Measurements from ENCODE around the gene UBA1. TPM values are rescaled to one million over a fixed set of nuclear protein-coding genes. Genes with fewer than 3 reads are reported as not detected.

UBA1 gene
- total and polyA plus RNA-seq, 2 of the 13 experiments (the other 11 are each of a cell fraction or from before 2014, with no cell fraction given) = 93.3 to 129 TPM

- TF ChIP-seq ZNF562 (CRISPR knock-in tag; IDR thresholded peaks at IDR 0.05; ENCODE audit: borderline replicate concordance) = no peak
- no peak for TF ChIP-seq ZBTB3 (CRISPR knock-in tag; IDR thresholded peaks at IDR 0.05; ENCODE audit: borderline replicate concordance, low read depth)
- no peak for TF ChIP-seq ZNF577 (CRISPR knock-in tag; IDR thresholded peaks at IDR 0.05; ENCODE audit: borderline replicate concordance, low read depth)
- no peak for TF ChIP-seq ZNF563 (CRISPR knock-in tag; IDR thresholded peaks at IDR 0.05)
- no peak for TF ChIP-seq IKZF1 (IDR thresholded peaks at IDR 0.05)
- no peak for TF ChIP-seq CBX1 (IDR thresholded peaks at IDR 0.05; ENCODE audit: low read depth)
- no peak for TF ChIP-seq TRAFD1 (CRISPR knock-in tag; IDR thresholded peaks at IDR 0.05; ENCODE audit: borderline replicate concordance)
- TF ChIP-seq HDAC1 (CRISPR knock-in tag; IDR thresholded peaks at IDR 0.05) = no peak
- no peak for TF ChIP-seq ZC3H4 (CRISPR knock-in tag; IDR thresholded peaks at IDR 0.05; ENCODE audit: borderline replicate concordance)
- TF ChIP-seq ZNF891 (CRISPR knock-in tag; IDR thresholded peaks at IDR 0.05) = no peak
- no peak for TF ChIP-seq HINFP (CRISPR knock-in tag; IDR thresholded peaks at IDR 0.05; ENCODE audit: low read depth)
- TF ChIP-seq NFE2L2 (IDR thresholded peaks at IDR 0.05; ENCODE audit: low read length) = no peak
Measured at GRCh38 chrX:47227334-47227583, 33.6 kb downstream of the UBA1 start (continued).
